Measurements from ENCODE around the gene MAGIX. TPM values are rescaled to one million over a fixed set of nuclear protein-coding genes. Genes with fewer than 3 reads are reported as not detected.
"Not testable (repeated sequence)": the region's sequence is repeated elsewhere in the genome, so short reads cannot be mapped to it uniquely, and the experiment has no call there.

The MAGIX gene
- total RNA-seq (2014; rRNA removed; shearing (Covaris generic)) = 0.53 and 1.2 TPM in 2 replicates

DNA sequence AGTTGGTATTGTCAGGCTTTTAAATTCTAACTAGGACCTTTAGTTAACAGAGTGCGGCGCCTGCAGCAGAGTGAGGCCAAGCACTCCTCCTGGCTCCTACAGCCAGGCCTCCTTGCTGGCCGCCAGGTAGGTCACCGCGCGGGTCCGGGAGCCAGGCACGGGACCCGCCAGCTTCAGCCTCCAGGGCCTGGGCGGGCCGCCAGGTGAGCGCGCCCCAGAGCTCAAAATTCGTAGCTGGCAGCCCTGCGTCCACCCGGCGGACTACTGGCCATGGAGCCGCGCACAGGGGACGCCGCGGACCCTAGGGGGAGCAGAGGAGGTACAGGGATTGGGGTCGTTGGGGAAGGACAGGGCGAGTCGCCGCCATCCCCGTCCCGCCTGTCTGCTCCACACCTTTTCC, at the start of gene MAGIX:
MAGIX (plus strand) TSS at position 139 of the 400 bp plus-strand sequence; CDS start at position 271, 132 bp downstream.
- Histone ChIP-seq H3K36me3 (no peaks in the 10 kb centered on the region), H3K27ac (no peak within 1 kb of the TSS)

DNA sequence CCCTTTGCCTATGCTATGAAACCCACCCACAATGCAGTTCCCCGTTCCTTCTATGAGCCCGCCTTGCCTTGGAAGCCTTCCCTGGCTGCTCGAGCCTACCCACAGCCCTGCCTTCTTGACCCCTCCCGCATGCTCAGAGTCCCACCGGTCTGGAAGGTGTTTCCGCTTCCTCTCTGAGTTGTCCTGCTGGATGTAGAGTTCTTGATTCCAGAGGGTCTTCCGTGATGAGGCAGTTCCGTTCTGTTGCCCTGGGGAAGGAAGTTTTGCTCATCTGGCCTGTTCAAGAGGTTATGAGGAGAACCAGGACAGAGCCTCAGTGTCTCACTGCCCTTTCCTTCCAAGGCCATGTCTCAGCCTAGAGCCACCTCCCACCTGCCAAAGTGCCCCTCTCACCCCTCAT, 46.5 kb upstream of the MAGIX start:
- H3K36me3 ChIP-seq = no peaks in the 10 kb centered on the region

More for the DNA sequence above, at the start of gene MAGIX:
- no peaks in the 10 kb centered on the region for H3K4me1 ChIP-seq
- no peaks in the 10 kb centered on the region for H3K9me3 ChIP-seq (replicated peaks)
- no peaks in the 10 kb centered on the region for H3K27me3 ChIP-seq
- no peak for DNase-seq
- peak within 1 kb of the TSS; percentile 62 for H3K4me3 ChIP-seq

DNA sequence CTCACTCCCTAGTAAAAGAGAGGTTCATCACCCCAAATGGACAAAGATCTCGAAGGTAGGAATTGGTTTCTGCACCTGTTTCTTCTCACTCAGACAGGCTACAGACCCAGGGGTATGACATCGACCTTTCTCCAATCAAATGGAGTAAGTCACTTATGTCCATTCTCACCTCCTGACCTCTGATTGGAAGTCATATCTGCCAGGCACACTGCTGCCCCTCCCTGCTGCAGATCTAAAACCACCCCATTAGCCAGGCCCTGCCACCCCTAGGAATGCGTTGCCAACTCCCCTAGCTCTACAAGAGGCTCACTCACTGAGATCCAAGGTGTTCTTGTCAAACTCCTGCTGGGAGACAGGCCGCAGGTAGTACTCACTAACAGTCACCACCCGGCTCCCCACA, 45.8 kb upstream of the MAGIX start:
- no peak for DNase-seq
- Histone ChIP-seq H3K4me1 (no peaks in the 10 kb centered on the region), H3K27ac (no peak overlapping the region), H3K4me3 (no peak overlapping the region), H3K36me3 (no peaks in the 10 kb centered on the region), H3K27me3 (no peaks in the 10 kb centered on the region), H3K9me3 (replicated peaks) (no peaks in the 10 kb centered on the region)

More for the DNA sequence above, 46.5 kb upstream of the MAGIX start:
- no peaks in the 10 kb centered on the region for H3K9me3 ChIP-seq (replicated peaks)
- no peaks in the 10 kb centered on the region for H3K4me1 ChIP-seq
- no peak overlapping the region for H3K4me3 ChIP-seq
- H3K27ac ChIP-seq = no peak overlapping the region
- no peaks in the 10 kb centered on the region for H3K27me3 ChIP-seq
- DNase-seq = no peak

DNA sequence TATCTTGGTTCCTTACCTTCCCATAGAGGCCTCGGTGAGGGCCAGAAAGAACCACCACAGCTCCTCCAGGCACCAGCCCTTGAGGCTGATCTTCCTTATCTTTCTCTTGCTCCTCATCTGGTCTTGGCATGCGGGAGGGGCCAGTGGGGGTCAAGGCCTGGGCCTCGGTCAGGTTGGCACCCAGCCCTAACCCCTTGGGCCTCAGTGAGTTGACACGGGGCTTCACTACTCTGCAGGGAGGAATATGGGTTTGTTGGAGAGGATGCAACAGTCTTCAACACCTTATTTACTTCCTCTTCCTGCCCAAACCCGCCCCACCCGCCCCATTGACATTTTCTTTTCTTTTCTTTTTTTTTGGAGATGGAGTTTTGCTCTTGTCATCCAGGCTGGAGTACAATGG, 45.0 kb upstream of the MAGIX start:
- H3K27me3 ChIP-seq = no peaks in the 10 kb centered on the region
- no peak overlapping the region for H3K27ac ChIP-seq
- no peaks in the 10 kb centered on the region for H3K9me3 ChIP-seq (replicated peaks)
- no peaks in the 10 kb centered on the region for H3K36me3 ChIP-seq
- DNase-seq = no peak
- no peaks in the 10 kb centered on the region for H3K4me1 ChIP-seq
- no peak overlapping the region for H3K4me3 ChIP-seq

DNA sequence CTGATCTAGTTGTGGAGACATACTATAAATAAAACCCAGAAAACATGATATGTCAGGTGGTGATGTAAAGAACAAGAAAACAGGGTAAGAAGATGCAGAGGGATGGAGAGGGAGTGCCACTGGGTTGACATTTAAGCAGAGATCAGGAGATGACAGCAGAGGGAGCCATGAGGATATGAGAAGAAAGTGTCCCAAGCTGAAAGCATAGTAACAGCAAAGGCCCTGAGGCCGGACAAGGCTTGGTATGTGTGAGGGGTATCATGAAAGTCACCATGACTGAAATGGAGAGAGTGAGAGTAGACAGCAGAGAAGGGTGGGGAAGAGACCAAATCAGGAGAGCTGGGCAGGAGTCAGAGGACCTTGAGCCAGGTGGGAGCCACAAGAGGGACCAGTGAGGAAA, 42.5 kb upstream of the MAGIX start:
- DNase-seq = no peak
- Histone ChIP-seq H3K9me3 (replicated peaks) (no peaks in the 10 kb centered on the region), H3K36me3 (no peaks in the 10 kb centered on the region), H3K4me3 (no peak overlapping the region), H3K27ac (no peak overlapping the region), H3K4me1 (no peaks in the 10 kb centered on the region), H3K27me3 (no peaks in the 10 kb centered on the region)

DNA sequence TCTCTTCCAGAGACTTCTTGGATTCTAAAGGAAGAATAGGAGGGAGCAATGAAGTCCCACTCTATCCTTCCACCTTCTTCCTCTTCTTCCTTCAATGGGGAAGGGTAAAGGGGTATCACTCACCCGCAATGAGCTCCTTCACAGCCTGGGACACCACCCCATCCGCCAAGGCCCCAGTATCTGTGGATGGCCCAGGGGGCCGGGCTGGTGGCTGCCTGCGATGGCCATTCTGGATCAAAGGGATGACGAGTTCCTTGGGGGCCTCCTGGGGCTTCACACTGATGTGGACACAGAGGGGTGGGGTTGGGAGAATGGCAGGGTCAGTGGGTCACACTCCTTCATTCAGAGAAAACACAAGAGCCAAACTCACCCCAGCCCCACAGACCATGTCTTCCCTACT, 40.1 kb upstream of the MAGIX start:
- Histone ChIP-seq H3K4me1 (no peaks in the 10 kb centered on the region), H3K4me3 (peak overlapping the region; percentile 91), H3K9me3 (replicated peaks) (no peaks in the 10 kb centered on the region), H3K27ac (no peak overlapping the region), H3K36me3 (no peaks in the 10 kb centered on the region), H3K27me3 (no peaks in the 10 kb centered on the region)
- DNase-seq = no peak

DNA sequence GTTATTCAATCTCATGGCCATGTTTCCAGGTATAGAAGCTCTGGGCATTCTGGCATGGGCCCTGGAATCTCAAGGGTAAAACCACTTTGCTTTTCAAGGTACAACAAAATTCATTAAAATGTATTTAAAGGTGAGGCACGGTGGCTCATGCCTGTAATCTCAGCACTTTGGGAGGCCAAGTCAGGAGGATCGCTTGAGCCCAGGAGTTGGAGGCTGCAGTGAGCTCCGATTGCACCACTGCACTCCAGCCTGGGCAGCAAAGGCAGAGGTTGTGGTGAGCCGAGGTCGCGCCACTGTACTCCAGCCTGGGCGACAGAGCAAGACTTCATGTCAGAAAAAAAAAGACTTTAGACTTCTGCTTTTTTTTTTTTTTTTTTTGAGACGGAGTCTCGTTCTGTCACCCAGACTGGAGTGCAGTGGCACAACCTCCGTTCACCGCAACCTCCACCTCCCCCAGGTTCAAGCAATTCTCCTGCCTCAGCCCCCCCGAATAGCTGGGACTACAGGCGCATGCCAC, 34.8 kb upstream of the MAGIX start:
- not testable (repeated sequence) for H3K4me3 ChIP-seq; H3K27ac ChIP-seq; DNase-seq; H3K27me3 ChIP-seq; H3K4me1 ChIP-seq; H3K9me3 ChIP-seq (replicated peaks); H3K36me3 ChIP-seq

DNA sequence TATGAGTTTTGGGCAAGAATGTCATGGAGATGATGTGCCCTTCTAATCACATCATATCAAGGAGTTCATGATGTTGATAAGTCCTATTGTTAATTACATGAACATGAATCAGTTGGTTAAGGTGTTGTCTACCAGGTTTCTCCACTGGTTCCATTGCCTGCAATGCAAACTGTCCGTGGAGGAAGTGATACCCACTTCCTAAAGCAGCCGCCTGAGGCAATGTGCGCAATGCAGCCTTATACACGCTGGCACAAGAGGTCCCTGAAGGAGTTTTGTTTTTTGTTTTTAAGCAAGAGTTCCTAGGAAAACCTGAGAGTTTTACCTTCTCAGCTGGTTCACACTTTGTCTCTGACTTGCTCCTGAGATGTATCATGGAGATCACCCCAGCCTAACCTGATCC, 33.1 kb upstream of the MAGIX start:
- Histone ChIP-seq H3K36me3 (no peaks in the 10 kb centered on the region), H3K4me3 (no peak overlapping the region), H3K27me3 (no peaks in the 10 kb centered on the region), H3K4me1 (no peaks in the 10 kb centered on the region), H3K9me3 (replicated peaks) (no peaks in the 10 kb centered on the region), H3K27ac (no peak overlapping the region)
- DNase-seq = no peak

DNA sequence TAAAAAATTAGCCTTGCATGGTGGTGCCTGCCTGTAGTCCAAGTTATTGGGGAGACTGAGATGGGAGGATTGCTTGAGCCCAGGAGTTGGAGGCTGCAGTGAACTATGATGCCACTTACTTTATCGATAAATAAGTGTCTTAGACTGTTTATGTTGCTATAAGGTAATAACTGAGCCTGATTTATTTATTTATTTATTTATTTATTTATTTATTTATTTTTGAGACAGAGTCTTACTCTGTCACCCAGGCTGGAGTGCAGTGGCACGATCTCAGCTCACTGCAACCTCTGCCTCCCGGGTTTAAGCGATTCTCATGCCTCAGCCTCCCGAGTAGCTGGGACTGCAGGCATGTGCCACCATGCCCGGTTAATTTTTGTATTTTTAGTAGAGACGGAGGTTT, 30.3 kb upstream of the MAGIX start:
- DNase-seq = not testable (repeated sequence)

DNA sequence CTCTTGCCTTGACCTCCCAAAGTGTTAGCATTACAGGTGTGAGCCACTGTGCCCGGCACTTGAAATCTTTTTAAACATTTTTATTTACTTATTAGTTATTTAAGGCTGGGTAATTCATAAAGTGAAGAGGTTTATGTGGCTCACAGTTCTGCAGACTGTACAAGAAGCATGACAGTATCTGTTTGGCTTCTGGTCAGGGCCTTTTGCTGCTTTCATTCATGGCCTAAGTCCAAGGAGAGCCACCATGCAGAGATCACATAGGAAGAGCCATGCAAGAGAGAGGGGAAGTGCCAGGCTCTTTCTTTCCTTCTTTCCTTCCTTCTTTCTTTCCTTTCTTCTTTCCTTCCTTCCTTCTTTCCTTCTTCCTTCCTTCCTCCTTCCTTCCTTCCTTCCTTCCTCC, 28.8 kb upstream of the MAGIX start:
- Histone ChIP-seq H3K4me3 (no peak overlapping the region), H3K36me3 (no peaks in the 10 kb centered on the region), H3K27ac (no peak overlapping the region)

More for the DNA sequence above, 30.3 kb upstream of the MAGIX start:
- H3K4me3 ChIP-seq; H3K4me1 ChIP-seq; H3K27ac ChIP-seq; H3K36me3 ChIP-seq; H3K9me3 ChIP-seq (replicated peaks); H3K27me3 ChIP-seq: not testable (repeated sequence)

DNA sequence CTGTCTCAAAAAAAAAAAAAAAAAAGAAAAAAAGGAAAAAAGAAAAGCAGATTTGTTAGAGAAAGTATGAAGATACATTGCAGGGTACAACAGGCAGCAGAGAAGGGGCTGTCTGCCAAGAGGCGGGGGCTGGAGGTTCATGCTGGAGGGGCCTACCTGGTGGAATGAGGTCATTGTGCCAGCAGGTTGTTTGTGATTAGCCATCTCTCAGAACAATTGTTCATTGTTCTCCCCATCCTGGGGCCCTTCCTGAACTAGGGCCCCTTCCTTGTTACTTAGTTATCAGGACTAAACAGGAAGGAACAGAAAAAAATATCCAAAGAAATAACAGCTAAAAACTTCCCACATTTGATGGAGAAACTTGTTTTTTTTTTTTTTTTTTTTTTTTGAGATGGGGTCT, 25.1 kb upstream of the MAGIX start:
- no peak for DNase-seq
- Histone ChIP-seq H3K27ac (no peak overlapping the region), H3K4me3 (no peak overlapping the region)

More for the DNA sequence above, 28.8 kb upstream of the MAGIX start:
- H3K4me1 ChIP-seq = no peaks in the 10 kb centered on the region
- no peaks in the 10 kb centered on the region for H3K9me3 ChIP-seq (replicated peaks)
- H3K27me3 ChIP-seq = no peaks in the 10 kb centered on the region
- DNase-seq = no peak

DNA sequence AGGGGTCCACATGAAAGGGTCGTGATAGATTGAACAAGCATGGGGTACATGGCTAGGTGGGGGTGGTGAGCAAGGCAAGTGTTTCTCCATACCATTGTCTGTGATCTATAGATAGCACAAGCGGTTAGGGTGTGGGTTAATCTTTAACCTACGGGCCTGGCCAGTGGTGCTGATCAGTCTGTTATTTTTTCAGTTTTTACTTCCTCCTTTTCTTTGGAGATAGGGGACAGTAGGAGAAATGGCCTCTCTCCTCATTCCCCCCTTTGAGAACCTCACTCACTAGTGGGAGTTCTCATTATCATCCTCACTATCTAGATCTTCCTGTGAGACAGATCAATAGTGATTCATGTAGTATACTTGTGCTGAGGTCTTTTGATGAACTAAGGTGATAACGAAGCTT, 22.8 kb upstream of the MAGIX start:
- H3K9me3 ChIP-seq (replicated peaks) = no peaks in the 10 kb centered on the region
- no peak overlapping the region for H3K27ac ChIP-seq
- no peak overlapping the region for H3K4me3 ChIP-seq
- H3K27me3 ChIP-seq = no peaks in the 10 kb centered on the region
- H3K4me1 ChIP-seq = no peaks in the 10 kb centered on the region
- DNase-seq = no peak
- H3K36me3 ChIP-seq = no peaks in the 10 kb centered on the region

More for the DNA sequence above, 25.1 kb upstream of the MAGIX start:
- H3K27me3 ChIP-seq = no peaks in the 10 kb centered on the region
- H3K4me1 ChIP-seq = no peaks in the 10 kb centered on the region
- H3K36me3 ChIP-seq = no peaks in the 10 kb centered on the region
- no peaks in the 10 kb centered on the region for H3K9me3 ChIP-seq (replicated peaks)

DNA sequence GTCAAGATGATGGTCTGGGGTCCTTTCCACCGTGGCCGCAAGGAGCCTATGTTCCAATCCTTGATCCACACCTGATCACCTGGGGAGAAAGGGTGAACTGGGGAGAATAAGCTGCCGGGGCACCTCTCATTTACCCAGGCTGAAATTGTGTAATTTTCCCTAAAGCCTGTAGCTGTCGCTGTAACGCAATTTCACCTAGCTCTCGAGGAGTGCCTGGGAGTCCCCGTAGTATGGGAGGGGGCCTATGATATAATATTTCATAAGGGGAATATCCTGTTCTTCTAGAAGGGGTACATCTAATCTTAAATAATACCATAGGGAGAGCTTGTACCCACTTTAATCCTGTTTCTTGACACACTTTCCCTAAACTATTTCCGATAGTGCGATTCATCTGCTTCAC, 20.3 kb upstream of the MAGIX start:
- H3K27me3 ChIP-seq; H3K27ac ChIP-seq; DNase-seq; H3K4me1 ChIP-seq; H3K4me3 ChIP-seq; H3K36me3 ChIP-seq; H3K9me3 ChIP-seq (replicated peaks): not testable (repeated sequence)

DNA sequence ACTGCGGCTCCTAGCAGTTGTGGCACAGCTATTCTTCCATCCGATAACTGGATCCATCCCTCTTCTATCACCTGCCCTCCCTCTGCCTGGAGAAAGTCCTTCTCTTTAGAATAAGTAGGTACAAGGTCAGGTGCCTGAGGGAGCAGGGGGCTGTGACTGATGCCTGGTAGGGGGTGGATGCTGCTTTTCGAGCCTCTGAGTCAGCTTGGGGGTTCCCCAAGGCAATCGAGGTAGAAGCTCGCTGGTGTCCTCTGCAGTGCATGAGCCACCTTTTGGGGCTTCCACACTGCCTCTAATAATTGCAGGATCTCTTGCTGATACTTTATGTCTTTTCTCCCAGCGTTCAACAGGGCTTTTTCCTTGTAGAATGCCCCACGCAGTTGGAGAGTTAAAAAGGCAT, 19.4 kb upstream of the MAGIX start:
- not testable (repeated sequence) for H3K9me3 ChIP-seq (replicated peaks); H3K27ac ChIP-seq; H3K4me3 ChIP-seq; H3K36me3 ChIP-seq; H3K27me3 ChIP-seq; DNase-seq; H3K4me1 ChIP-seq

DNA sequence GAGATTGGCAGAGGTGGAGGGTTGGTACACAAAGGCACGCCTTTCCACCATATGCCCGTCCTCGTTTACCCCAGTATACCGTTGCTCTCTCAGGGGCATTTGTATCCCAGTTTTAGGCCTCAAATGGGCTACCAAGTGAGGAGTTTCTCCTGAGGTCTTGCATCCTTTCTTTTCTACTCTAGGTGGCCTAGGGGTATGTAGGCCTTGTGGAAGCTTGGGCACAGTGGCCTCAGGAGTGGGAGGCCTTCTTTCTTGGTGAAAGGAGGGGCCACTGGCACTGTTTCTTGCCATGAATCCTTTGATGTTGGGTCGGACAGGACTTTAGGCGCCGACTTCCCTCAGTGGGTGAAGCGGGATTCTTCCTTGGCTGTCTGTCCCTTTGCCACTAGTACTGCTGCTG, 15.3 kb upstream of the MAGIX start:
- H3K36me3 ChIP-seq = no peaks in the 10 kb centered on the region
- no peak for DNase-seq
- H3K4me1 ChIP-seq = no peaks in the 10 kb centered on the region
- no peak overlapping the region for H3K27ac ChIP-seq
- H3K4me3 ChIP-seq = no peak overlapping the region
- H3K27me3 ChIP-seq = no peaks in the 10 kb centered on the region
- no peaks in the 10 kb centered on the region for H3K9me3 ChIP-seq (replicated peaks)

DNA sequence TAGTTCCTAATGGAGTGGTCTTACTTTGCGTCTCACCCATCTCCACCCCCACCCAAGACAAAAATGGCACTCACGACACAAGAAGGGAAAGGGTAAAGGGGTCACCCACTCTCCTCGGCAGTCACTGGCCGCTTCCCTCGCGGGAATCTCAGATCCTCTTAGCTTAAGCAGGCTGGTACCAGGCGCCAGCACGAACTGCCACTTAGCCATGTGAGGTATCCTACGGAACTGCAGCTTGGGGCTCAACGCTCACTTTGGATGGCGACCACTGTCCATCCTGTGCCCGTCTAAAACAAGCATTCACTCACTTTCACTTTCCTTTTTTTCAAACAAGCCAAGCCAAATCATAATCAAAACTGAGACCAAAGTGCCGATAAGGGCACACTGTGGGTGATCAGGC, 14.6 kb upstream of the MAGIX start:
- Histone ChIP-seq H3K4me3 (no peak overlapping the region), H3K9me3 (replicated peaks) (no peaks in the 10 kb centered on the region)

More for the DNA sequence above, 14.6 kb upstream of the MAGIX start:
- Histone ChIP-seq H3K4me1 (no peaks in the 10 kb centered on the region), H3K36me3 (no peaks in the 10 kb centered on the region), H3K27me3 (no peaks in the 10 kb centered on the region), H3K27ac (no peak overlapping the region)
- DNase-seq = no peak
